Hematopoietic multipotent progenitor cell treated with erythropoietin and hydrocortisone succinate and interleukin-3 and kit ligand, for 17 days (in vitro differentiated cells): Measurements from ENCODE around the gene RAD51B.

Source experiments
- DNase-seq: peaks from one replicate; pipeline ENCODE4 v3.0.0-alpha.2; 2015; ENCODE audit warnings: low spot score

Gene RAD51B

GRCh38 chr14:68468437-68469207 is 649.0 kb downstream of the RAD51B start:
- no peak for DNase-seq

DNA sequence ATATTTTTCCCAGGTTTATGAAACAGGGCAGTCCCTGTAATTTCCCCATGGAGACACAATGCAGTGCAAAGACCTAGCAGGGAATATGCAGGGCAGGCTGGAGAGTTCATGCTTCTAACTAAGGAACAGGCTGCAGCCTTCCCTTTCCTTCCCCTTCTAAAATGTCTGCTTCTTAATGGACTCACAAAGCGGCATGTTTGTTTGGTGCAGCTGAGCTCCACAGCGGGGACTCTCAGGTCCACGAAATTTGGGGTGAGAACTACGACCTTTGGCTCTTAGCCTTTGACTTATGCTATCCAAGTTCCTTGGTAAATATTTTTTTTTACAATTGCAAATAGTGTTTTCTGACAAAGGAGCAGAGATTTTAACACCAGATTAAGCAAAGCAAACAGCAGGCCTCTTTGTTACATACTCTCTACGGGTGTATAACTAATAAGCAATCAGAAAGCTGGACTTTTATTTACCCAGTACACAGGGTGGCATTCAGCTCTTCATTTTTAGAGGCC is 649.7 kb downstream of the RAD51B start:
- DNase-seq = no peak

- no peak for DNase-seq
Measured at GRCh38 chr14:68470361-68470760, 650.8 kb downstream of the RAD51B start.

DNA sequence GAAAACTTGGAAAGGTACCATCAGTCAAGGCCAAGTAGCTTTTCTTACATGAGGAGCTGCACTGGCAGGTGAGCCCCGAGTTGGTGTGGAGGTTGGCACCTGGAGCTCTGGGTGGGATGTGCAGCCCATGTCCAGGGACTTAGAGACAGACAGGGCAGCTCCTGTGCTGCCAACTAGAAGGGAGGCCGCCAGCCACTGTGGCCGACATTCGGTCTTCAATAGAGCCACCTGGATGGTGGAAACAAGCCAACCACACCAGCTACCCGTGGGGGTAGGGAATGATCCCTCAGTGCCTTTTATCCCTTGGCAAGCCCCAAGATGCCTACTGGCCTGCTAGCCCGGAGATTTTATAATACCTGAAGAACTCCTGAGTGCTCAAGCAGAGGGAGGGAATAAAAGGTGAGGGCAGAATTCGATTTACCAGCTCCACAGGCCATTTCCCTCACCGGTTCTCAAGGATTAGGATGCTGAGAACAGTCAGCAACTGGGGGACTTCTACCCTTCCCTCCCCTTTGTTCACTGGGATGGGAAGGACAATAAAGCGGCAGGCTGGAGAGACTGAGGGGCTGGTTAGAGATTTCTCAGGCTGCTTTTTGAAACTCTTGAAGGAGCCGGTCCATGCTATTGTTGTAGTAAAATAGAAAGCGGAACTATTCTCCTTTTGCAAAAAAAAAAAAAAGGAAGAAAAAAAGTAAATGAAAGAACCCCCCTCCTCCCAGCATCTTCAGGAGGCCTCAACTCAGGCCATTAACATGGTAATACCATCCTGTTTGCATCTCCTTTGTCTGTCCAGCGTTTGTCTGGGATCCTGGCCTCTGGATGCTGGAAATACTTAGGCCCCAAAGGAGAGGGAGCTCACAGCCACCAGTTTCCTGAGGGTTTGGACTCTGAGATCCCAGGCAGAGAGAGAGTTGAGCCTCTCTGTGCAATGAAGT is 651.7 kb downstream of the RAD51B start:
- no peak for DNase-seq

- DNase-seq = no peak
Measured at GRCh38 chr14:68471964-68472508, 652.5 kb downstream of the RAD51B start.

GRCh38 chr14:68473069-68473468 is 653.5 kb downstream of the RAD51B start:
- DNase-seq = no peak

GRCh38 chr14:68473794-68474193 is 654.2 kb downstream of the RAD51B start:
- no peak for DNase-seq

DNA sequence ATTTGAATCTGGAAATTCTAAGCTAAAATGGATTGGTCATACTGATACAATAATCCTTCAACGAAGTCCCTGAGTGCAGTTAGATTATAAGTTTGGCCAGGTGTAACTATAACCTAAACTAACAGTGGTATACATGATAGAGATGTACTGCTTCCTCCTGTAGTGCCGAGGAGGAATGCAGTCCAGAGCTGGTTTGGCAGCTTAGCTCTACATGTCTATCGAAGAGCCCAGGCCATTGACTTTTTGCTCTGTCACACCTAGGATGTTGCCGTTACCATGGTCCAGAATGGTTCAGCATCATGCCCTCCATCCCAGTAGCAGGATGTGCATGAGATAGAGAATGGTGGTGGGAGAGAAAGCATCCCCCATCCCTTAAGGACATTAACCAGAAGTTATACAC is 655.2 kb downstream of the RAD51B start:
- no peak for DNase-seq

DNA sequence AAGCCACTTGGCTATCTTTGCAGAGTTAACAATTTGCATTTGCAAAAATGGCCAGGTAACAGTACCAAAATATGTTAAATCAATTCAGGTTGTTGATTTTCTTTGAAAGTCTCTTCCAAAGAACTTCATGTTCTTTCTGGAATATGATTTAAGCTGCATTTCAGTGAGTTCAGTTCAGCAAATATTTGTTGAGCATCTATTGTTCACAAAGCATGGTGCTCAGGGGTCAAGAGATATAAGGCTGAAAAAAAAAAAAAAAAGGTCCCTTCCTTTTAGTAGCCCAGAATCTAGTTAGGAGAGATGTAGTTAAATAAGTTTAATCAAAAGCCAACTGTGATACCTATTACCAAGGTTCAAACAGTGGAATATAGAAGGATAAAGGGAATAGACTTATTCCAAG is 656.2 kb downstream of the RAD51B start:
- DNase-seq = no peak

DNA sequence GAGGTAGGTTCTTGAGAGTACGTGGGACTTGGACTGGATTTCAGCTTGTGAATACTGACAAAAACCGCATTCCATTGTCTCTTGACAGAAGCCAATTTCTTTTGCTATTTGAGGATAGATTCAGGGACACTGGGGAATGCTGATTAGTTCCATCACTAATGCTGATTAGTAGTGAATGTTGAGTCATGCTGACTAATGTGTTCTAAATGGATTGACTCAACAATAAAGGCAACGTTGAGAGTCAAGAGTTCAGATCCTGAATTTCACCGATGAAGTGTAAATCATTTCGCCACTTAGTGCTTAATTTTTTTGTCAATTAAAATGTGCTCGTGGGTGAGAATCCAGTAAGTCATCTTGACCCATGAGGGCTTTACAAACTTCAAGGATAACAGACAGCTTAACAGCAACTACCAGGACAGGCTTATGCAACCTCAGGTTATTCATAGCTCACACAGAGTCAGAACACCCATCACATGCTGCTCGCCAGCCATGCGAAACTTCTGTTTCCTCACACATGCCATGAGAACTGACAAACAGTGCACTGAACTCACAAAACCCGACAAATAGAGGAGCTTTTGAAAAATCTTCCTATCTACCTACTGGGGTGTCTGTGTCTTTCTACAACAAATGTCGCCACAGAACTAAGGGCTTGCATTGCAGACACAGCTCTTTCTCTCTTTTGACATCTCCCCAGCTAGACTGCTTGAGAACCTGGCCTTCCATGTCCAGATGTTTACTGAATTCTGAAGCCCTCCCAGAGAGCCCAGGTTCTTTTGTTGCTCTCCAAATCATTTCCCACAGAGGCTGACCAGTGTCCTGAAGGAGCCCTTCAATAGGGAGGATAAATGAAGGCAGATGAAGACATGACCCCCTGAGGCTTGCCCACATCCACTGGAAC is 656.9 kb downstream of the RAD51B start:
- no peak for DNase-seq

- DNase-seq = no peak
Measured at GRCh38 chr14:68477110-68477455, 657.5 kb downstream of the RAD51B start.

- DNase-seq = no peak
Measured at GRCh38 chr14:68477461-68478085, 658.0 kb downstream of the RAD51B start.

DNA sequence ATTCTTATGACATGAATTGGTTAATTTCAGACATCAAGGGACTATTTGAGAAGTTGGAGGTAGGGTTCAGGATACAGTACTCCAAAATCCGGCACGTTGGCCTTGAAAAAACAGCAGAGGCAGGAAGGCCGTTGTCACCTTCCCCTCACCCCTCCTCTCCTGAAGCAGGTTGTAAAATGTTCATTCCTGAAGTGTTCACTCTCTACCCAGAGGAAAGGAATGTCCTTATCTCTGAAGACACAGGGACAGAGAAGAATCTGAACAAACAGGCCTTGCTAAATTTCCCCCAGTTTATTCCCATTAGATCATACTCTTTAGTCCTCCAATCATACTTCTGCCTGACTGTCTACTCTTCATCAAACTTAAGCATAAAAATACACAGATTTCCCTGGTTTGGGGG is 659.7 kb downstream of the RAD51B start:
- no peak for DNase-seq

GRCh38 chr14:68482018-68482417 is 662.4 kb downstream of the RAD51B start:
- DNase-seq = no peak

DNA sequence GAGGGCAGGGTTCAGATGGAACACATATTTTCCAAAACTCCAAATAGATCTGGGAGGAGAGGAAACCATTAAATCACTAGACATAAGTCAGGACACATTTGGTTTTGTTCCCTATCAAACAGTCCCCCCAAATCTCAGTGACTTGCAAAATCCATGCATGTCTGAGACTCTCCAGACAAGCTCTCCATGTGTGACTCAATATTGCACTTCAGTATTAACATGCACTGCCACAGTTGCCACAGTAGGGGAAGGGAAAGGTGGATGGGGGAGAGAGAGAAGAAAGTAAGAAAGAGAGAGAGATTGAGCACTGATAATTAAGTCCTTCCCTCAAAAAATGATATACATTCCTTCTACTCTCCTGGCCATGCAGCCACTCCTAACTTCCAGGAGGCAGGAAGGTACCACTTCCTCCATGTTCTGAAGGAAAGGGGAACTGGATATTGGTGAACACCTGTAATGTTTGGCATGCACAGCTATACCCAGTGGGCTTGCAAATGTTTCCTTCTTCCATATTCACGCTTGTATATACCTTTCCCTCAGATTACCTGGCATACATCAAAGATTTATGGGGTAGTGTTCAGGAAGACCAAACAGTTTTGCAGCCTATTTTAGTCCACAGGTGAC is 663.3 kb downstream of the RAD51B start:
- DNase-seq = no peak

DNA sequence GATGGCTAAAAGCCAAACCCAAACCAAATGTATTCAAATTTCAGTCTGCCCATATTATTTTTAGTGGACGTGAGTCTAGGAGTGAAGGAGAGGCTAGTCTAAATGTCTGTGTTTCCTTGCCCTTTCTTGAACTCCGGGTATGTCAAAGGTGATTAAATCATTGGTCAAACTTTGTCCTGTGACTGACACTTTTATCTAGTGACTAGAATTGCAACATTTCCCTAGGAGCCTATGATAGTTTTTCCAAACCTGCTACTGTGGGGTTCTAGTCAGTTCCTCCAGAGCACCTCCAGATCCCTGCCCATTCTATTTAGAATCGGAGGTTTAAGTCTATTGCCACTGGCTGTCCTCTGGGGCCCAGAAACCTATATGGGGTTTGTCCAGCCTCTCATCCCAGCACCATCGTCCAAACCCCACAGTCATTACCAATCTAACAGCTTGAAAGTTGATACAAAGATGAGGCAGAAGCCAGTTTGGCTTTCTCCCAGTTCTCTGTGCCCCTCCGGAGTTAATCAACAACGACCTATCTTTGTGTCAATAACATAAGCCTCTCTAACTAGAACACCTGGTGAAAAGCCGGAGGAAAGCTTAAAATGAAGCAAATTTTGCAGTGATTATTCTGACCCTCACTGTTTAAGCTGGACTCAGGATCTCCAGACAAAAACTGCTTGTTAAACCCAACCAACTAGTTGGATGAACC is 666.6 kb downstream of the RAD51B start:
- no peak for DNase-seq

DNA sequence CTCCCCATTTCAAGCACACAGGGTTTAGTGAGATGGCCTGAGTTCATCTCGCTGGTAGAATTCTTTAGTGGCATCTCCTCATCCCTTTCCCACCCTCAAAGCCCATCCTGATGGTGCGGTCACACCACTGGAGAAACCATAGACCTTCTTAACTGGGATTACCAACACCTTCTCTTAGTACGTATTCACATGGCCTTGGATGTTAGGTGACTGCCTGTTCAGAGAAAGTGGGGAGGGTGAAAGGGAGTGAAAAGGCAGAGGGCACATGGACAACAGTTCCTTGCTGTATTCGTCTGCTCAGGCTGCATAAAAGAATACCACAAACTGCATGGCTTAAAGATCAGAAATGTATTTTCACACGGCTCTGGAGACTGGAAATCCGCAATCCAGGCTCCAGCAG is 667.2 kb downstream of the RAD51B start:
- no peak for DNase-seq

DNA sequence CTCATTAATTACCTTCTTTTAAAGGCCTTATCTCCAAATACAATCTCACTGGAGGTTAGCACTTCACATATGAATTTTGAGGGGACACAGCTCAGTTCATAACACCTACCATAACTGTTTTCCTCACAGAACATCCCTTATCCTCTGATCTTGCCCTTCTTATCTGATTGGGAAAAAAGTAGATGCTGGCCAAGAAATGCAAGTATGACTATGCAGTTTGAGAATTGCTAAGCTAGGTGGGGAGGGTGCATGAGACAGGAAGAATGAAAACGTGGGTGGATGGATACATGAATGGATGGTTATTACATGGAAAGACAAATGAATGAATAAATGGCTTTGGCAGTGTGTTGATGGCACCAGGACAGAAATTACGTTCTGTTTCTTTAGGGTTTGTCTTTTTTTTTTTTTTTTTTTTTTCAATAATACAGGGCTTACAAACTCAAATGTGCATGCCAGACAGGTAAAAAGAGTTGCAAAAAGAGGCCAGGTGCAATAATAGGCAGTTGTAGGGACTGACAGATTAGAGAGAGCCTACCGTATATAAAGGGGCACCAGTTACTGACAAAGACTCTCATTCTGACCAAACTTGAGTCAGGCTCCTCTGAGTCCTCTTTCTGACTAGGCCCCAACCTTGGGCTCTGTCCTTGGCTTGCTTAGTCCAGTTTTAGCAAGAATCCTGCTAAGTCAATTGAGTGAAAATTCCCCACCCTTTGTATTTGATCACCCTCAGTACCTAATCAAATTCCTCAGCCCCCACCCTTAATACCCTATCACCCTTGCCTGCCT is 668.4 kb downstream of the RAD51B start:
- DNase-seq = no peak

DNA sequence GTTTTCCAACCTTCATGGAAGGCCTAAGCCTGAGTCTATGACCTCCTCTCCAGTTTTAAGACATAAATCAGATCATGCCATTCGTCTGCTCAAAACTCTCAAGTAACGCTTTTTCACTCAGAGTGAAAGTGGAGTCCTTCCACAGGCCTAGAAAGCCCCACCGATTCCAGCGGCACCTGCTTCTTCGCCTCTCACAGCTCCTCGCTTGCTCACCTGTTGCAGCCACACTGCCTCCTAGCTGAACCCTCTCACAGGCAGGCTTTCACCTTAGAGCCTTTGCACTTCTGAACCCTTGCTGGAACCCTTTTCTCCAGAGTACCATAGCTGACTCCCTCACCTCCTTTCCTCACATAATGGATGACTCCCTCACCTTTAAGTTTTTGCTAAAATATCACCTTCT is 672.2 kb downstream of the RAD51B start:
- DNase-seq = no peak
